T-helper 2 cell treated with Interferon-gamma antibody and Interleukin-4, amounts not matched to agents 5 μg/mL and 100 μg/mL, for 36 hours (primary cell): ENCODE results near the gene TNFAIP3.
"Not testable (repeated sequence)": the region's sequence is repeated elsewhere in the genome, so short reads cannot be mapped to it uniquely, and the experiment has no call there.

Experiments
- DNase-seq: peaks from one replicate; pipeline ENCODE4 v3.0.0; 2021; ENCODE audit warnings: low spot score
- H3K27ac Mint-ChIP-seq: one replicate; pipeline ENCODE4 v1.8.0; 2021; ENCODE audit warnings: mild to moderate bottlenecking, mixed read lengths
- H3K27me3 Mint-ChIP-seq: one replicate; pipeline ENCODE4 v1.8.0; 2021; ENCODE audit warnings: low read depth, mixed read lengths
- H3K36me3 Mint-ChIP-seq: one replicate; pipeline ENCODE4 v1.8.0; 2021; ENCODE audit warnings: low read depth, mixed read lengths
- H3K4me1 Mint-ChIP-seq: one replicate; pipeline ENCODE4 v1.8.0; 2021; ENCODE audit warnings: low read depth, mixed read lengths
- H3K4me3 Mint-ChIP-seq: one replicate; pipeline ENCODE4 v1.8.0; 2022; ENCODE audit warnings: mild to moderate bottlenecking, moderate library complexity, mixed read lengths
- H3K9me3 Mint-ChIP-seq: one replicate; pipeline ENCODE4 v1.8.0; 2021; ENCODE audit warnings: mixed read lengths

Gene TNFAIP3

DNA sequence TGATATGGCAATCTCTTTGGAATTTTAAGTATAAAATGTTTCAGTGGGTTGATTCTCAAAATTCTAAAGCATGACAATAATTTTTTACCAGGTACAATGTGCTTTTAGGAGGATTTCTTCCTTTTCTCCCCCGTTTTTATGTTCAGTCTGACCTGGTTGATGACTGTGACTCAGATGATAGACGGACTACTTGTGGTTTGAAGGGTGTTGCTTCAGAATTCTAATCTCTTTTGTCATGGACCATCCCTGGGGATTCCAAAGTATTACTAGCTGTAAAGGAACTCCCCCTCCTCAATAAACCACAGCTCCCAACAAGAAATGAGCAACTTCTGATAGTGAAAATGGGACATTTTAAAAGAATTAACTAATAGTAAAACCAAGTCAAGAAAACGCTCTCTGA lies 34.9 kb upstream of the TNFAIP3 start:
- H3K4me3 Mint-ChIP-seq: no peak overlapping the region

DNA sequence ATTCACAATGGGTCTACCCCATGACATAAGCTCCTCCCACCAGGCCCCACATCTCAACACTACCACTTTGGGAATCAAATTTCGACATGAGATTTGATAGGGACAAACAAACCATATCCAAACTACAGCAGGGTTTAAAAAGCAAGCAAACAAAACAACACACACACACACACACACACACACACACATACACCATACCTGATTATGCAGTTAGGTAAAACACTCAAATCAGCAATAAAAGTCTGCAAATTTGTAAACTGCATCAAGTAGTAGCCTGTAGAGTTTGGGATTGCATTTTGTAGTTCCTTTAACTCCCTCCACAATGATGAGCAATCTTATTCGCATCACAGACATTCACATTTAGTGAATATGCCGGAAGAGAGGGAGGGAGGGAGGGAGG lies 32.6 kb upstream of the TNFAIP3 start:
- no peaks in the 10 kb centered on the region for H3K27me3 Mint-ChIP-seq
- no peak for DNase-seq
- H3K9me3 Mint-ChIP-seq: peaks cover 25% of the 10 kb centered on the region
- H3K36me3 Mint-ChIP-seq: peaks cover 6% of the 10 kb centered on the region
- peaks cover 29% of the 10 kb centered on the region for H3K4me1 Mint-ChIP-seq
- H3K4me3 Mint-ChIP-seq: no peak overlapping the region
- H3K27ac Mint-ChIP-seq: no peak overlapping the region

More for the DNA sequence above, 34.9 kb upstream of the TNFAIP3 start:
- no peak for DNase-seq
- peaks cover 43% of the 10 kb centered on the region for H3K4me1 Mint-ChIP-seq
- peaks cover 2% of the 10 kb centered on the region for H3K36me3 Mint-ChIP-seq
- H3K27ac Mint-ChIP-seq: no peak overlapping the region
- H3K9me3 Mint-ChIP-seq: peaks cover 8% of the 10 kb centered on the region
- H3K27me3 Mint-ChIP-seq: no peaks in the 10 kb centered on the region

DNA sequence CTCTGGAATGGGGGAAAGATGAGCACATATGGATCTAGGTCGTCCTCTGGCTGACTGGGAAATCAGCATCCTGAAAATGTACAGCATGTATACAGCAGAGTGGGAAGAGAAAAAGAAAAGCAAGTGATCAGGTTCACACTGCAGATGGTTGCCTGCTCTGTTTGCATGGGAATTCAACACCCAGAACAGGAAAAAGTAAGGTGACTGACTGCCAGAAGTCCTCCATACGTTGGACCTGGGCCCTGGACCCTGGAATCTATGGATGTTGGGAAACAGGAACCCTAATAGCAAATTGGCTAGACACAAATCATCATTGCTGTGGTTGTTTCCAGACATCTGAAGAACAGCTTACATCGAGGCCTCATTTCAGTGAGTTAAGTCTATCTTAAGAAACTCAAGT lies 30.3 kb upstream of the TNFAIP3 start:
- no peak for DNase-seq
- Mint-ChIP-seq H3K27me3 (no peaks in the 10 kb centered on the region), H3K4me1 (peaks cover 12% of the 10 kb centered on the region), H3K27ac (no peak overlapping the region), H3K9me3 (peaks cover 47% of the 10 kb centered on the region), H3K36me3 (peaks cover 14% of the 10 kb centered on the region), H3K4me3 (no peak overlapping the region)

DNA sequence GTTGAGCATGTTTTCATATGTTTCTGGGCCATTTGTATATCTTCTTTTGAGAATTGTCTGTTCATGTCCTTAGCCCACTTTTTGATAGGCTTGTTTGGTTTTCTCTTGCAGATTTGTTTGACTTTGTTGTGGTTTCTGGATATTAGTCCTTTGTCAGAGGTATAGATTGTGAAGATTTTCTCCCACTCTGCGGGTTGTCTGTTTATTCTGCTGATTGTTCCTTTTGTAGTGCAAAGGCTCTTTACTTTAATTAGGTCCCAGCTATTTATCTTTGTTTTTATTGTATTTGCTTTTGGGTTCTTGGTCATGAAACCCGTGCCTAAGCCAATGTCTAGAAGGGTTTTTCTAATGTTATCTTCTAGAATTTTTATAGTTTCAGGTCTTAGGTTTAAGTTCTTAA lies 29.0 kb upstream of the TNFAIP3 start:
- not testable (repeated sequence) for H3K4me3 Mint-ChIP-seq, DNase-seq, H3K4me1 Mint-ChIP-seq, H3K27ac Mint-ChIP-seq, H3K27me3 Mint-ChIP-seq
- peaks cover 16% of the 10 kb centered on the region for H3K36me3 Mint-ChIP-seq
- H3K9me3 Mint-ChIP-seq: peaks cover 60% of the 10 kb centered on the region

DNA sequence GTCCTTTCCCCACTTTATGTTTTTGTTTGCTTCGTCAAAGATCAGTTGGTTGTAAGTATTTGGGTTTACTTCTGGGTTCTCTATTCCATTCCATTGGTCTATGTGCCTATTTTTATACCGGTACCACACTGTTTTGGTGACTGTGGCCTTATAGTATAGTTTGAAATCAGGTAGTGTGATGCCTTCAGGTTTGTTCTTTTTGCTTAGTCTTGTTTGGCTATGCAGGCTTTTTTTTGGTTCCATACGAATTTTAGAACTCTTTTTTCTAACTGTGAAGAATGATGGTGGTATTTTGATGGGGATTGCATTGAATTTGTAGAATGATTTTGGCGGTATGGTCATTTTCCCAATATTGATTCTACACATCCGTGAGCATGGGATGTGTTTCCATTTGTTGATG lies 28.5 kb upstream of the TNFAIP3 start:
- Mint-ChIP-seq H3K36me3 (peaks cover 17% of the 10 kb centered on the region), H3K9me3 (peaks cover 61% of the 10 kb centered on the region)
- not testable (repeated sequence) for H3K27me3 Mint-ChIP-seq, DNase-seq, H3K4me3 Mint-ChIP-seq, H3K27ac Mint-ChIP-seq, H3K4me1 Mint-ChIP-seq

DNA sequence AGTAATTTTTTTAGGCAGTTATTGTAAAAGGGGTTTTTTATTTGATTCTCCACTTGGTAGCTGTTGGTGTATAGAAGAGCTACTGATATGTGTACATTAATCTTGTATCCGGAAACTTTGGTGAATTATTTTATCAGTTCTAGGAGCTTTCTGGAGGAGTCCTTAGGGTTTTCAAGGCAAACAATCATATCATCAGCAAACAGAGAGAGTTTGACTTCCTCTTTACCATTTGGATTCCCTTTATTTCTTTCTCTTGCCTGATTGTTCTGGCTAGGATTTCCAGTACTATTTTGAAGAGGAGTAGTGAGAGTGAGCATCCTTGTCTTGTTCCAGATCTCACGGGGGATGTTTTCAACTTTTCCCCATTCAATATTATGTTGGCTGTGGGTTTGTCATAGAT lies 28.0 kb upstream of the TNFAIP3 start:
- Mint-ChIP-seq H3K27me3 (no peaks in the 10 kb centered on the region), H3K27ac (no peak overlapping the region), H3K4me1 (peaks cover 9% of the 10 kb centered on the region), H3K9me3 (peaks cover 59% of the 10 kb centered on the region), H3K36me3 (peaks cover 15% of the 10 kb centered on the region), H3K4me3 (no peak overlapping the region)
- no peak for DNase-seq

DNA sequence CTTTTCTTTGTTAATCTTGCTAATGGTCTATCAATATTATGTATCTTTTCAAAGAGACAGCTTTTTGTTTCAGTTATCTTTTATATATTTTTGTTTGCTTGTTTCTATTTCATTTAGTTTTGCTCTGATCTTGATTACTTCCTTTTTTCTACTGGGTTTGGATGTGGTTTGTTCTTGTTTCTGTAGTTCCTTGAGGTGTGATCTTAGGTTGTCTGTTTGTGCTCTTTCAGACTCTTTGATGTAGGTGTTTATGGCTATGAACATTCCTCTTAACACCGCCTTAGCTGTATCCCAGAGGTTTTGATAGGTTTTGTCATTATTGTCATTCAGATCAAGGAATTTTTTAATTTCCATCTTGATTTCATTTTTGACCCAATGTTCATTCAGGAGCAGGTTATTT lies 26.8 kb upstream of the TNFAIP3 start:
- H3K27me3 Mint-ChIP-seq: no peaks in the 10 kb centered on the region
- H3K4me3 Mint-ChIP-seq: no peak overlapping the region
- H3K27ac Mint-ChIP-seq: no peak overlapping the region

DNA sequence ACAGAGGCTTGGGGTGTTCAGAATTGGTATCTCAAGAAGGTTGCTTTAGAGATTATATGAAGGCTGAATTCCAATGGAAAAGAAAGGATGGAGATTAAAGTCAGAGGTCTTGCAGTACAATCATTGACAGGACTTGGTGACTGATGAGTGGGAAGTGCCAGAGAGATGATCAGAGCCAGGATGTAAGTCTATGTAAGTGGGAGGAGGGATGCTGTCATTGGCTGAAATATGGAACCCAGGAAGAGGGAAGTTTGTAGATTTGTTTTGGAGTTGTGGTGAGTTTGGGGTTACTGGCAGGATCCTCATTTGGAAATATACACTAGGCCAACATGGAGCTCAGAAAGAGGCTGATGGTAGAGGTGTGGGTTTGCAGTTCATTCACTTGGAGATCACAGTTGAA lies 23.8 kb upstream of the TNFAIP3 start:
- Mint-ChIP-seq H3K36me3 (peaks cover 12% of the 10 kb centered on the region), H3K4me1 (peaks cover 5% of the 10 kb centered on the region), H3K27me3 (no peaks in the 10 kb centered on the region), H3K27ac (no peak overlapping the region), H3K4me3 (no peak overlapping the region), H3K9me3 (peaks cover 51% of the 10 kb centered on the region)
- no peak for DNase-seq

More for the DNA sequence above, 26.8 kb upstream of the TNFAIP3 start:
- Mint-ChIP-seq H3K9me3 (peaks cover 56% of the 10 kb centered on the region), H3K36me3 (peaks cover 15% of the 10 kb centered on the region), H3K4me1 (peaks cover 9% of the 10 kb centered on the region)
- DNase-seq: no peak

DNA sequence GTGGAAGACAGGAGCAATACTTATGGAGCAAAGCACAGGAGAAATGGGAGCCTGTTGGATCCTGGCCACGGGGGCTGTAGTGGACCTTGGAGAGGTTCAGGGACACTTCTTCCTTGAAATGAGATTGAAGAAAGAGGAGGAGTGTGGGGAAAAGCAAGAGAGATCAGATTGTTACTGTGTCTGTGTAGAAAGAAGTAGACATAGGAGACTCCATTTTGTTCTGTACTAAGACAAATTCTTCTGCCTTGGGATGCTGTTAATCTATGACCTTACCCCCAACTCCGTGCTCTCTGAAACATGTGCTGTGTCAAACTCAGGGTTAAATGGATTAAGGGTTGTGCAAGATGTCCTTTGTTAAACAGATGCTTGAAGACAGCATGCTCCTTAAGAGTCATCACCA lies 22.7 kb upstream of the TNFAIP3 start:
- peaks cover 12% of the 10 kb centered on the region for H3K36me3 Mint-ChIP-seq
- H3K27me3 Mint-ChIP-seq, H3K4me1 Mint-ChIP-seq, H3K4me3 Mint-ChIP-seq, H3K27ac Mint-ChIP-seq, DNase-seq: not testable (repeated sequence)
- peaks cover 41% of the 10 kb centered on the region for H3K9me3 Mint-ChIP-seq

DNA sequence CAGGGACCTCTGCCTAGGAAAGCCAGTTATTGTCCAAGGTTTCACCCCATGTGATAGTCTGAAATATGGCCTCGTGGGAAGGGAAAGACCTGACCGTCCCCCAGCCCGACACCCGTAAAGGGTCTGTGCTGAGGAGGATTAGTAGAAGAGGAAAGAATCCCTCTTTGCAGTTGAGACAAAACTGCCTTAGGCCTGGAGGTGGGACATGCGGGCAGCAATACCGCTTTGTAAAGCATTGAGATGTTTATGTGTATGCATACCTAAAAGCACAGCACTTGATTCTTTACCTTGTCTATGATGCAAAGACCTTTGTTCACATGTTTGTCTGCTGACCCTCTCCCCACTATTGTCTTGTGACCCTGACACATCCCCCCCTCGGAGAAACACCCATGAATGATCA lies 22.3 kb upstream of the TNFAIP3 start:
- not testable (repeated sequence) for DNase-seq, H3K27me3 Mint-ChIP-seq, H3K27ac Mint-ChIP-seq, H3K4me3 Mint-ChIP-seq, H3K4me1 Mint-ChIP-seq
- peaks cover 12% of the 10 kb centered on the region for H3K36me3 Mint-ChIP-seq
- H3K9me3 Mint-ChIP-seq: peaks cover 37% of the 10 kb centered on the region

DNA sequence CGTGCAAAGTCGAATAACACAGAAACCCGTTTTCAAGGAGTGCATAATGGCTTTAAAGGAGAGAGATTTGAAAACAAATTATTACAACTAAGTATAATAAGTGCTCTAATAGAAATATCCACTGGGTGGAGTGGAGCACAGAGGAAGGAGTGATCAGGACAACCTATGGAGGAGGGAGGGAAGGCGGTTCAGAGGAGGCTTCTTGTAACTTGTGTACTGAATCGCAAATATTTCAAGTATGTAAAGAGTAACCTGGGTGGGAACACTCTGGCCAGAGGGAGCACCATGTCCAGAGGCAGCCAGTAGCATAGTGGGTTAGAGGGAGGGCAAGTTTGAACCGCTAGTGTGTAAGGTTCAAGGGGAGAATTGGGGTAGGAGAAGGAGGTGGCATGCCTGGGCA lies 21.6 kb upstream of the TNFAIP3 start:
- Mint-ChIP-seq H3K27ac (no peak overlapping the region), H3K4me1 (no peaks in the 10 kb centered on the region), H3K4me3 (no peak overlapping the region), H3K36me3 (peaks cover 9% of the 10 kb centered on the region), H3K9me3 (peaks cover 30% of the 10 kb centered on the region), H3K27me3 (no peaks in the 10 kb centered on the region)
- DNase-seq: no peak

DNA sequence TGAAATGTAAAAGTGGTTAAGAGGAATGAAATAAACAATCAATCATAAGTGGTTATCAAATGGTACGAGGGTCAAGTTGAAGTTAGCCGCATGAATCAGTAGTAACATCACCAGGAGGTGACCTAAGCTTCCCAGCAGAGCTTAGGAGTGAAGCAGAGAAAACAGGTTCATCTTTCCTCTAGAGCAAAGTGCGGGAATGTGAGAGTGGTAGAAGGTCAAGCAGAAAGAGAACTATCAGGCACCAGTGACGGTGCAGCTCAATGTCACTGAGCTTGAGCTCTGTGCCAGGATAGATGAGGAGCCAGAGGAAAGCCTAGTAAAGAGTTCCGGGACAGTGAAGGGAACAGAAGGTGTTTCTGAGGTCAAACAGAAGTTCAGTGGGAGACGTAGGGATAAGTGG lies 20.8 kb upstream of the TNFAIP3 start:
- no peak for DNase-seq
- Mint-ChIP-seq H3K36me3 (peaks cover 5% of the 10 kb centered on the region), H3K9me3 (peaks cover 22% of the 10 kb centered on the region), H3K4me3 (no peak overlapping the region), H3K27me3 (no peaks in the 10 kb centered on the region), H3K4me1 (no peaks in the 10 kb centered on the region), H3K27ac (no peak overlapping the region)

DNA sequence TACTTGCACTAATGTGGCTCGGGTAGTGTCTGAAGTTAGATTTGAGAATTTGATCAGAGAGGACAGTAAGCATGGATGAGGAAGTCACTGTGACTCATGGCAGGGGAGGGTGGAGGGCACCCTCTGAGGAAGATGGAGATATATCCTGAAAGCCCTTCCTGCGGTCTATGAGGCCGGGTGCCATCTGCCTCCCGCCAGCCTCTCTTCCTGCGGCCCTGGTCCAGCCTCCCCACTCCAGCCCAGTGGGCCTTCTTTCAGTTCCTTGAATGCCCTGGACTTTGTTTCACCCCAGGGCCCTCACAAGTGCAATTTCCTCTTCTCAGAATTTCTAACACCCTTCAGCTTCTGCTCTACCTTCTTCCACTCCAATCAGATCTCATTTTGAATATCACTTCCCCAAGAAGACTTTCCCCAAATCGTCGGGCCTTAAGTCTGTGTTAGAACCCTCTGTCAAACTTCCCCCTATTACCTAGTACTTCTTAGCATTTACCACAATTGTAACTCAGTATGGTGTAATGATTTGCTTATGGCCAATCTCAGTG lies 20.2 kb upstream of the TNFAIP3 start:
- H3K9me3 Mint-ChIP-seq: peaks cover 16% of the 10 kb centered on the region
- H3K36me3 Mint-ChIP-seq: peaks cover 4% of the 10 kb centered on the region
- no peak overlapping the region for H3K4me3 Mint-ChIP-seq
- no peak overlapping the region for H3K27ac Mint-ChIP-seq
- no peak for DNase-seq
- H3K4me1 Mint-ChIP-seq: peaks cover 4% of the 10 kb centered on the region
- no peaks in the 10 kb centered on the region for H3K27me3 Mint-ChIP-seq

DNA sequence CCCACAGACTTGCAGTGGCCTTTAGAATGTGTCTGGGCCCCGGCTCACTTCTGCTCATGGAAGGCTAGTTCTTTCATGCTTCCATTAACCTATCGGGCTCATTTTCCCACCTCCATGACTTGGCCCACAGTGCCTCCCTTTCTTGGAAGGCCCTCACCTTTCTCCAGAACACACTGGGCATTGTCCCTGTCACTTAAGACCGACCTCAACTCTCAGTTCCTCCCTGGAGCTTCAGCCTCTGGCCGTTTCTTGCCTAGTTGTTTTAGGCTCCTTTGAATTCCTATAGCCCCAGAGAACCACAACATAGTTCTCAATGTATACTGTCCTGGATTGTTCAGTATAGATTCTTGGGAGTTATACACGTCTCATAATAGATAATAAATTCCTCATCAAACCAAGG lies 19.3 kb upstream of the TNFAIP3 start:
- H3K27ac Mint-ChIP-seq: no peak overlapping the region
- no peak for DNase-seq
- no peaks in the 10 kb centered on the region for H3K27me3 Mint-ChIP-seq
- peaks cover 6% of the 10 kb centered on the region for H3K4me1 Mint-ChIP-seq
- peaks cover 7% of the 10 kb centered on the region for H3K9me3 Mint-ChIP-seq
- peaks cover 2% of the 10 kb centered on the region for H3K36me3 Mint-ChIP-seq
- no peak overlapping the region for H3K4me3 Mint-ChIP-seq

DNA sequence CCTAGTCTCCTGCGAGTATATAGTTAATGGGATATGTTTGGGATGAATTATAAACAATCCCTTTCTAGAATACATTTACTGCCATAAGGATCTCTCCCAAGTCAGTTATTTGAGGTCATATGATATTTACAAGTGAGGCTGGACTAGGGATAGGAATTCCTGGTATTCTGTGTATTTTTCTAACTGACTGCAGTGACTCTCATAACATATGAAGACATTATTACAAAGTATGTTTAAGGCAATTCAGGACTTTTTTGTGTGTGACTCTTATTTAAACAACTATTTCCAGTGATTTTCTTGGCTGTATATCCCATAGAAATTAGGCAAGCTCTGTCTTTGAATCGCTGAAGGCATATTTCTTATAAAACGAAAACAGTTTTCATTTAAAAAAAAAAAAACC lies 18.4 kb upstream of the TNFAIP3 start:
- H3K4me1 Mint-ChIP-seq: peaks cover 6% of the 10 kb centered on the region
- H3K27ac Mint-ChIP-seq: no peak overlapping the region
- H3K36me3 Mint-ChIP-seq: no peaks in the 10 kb centered on the region
- H3K4me3 Mint-ChIP-seq: no peak overlapping the region
- DNase-seq: no peak
- H3K9me3 Mint-ChIP-seq: no peaks in the 10 kb centered on the region
- no peaks in the 10 kb centered on the region for H3K27me3 Mint-ChIP-seq
